ENCODE data around the gene MRC1. TPM values are rescaled to one million over a fixed set of nuclear protein-coding genes. Genes with fewer than 3 reads are reported as not detected.

MRC1 gene
- total and polyA plus RNA-seq, 2 of the 8 experiments (the other 6 are each of a cell fraction or from before 2014, with no cell fraction given), result 0.03 to 0.06 TPM

GRCh38 chr10:17950726-17951125, 141.6 kb downstream of the MRC1 start:
- H3K23me2 ChIP-seq (ENCODE audit: low read depth, low read length), result no peaks in the 10 kb centered on the region
- no peaks in the 10 kb centered on the region for H3K36me3 ChIP-seq (ENCODE audit: control insufficient read depth in 2 of 4, insufficient read depth in 4 of 4, low read length in 3 of 4)
- H2BK20ac ChIP-seq (ENCODE audit: low read length), result no peak overlapping the region
- no peaks in the 10 kb centered on the region for H3K27me3 ChIP-seq (replicated peaks in 1 of 4; ENCODE audit: control insufficient read depth in 3 of 4, extremely low read depth in 1 of 4, insufficient read depth in 3 of 4, low read length in 3 of 4)
- ChIA-PET CTCF (ENCODE audit: partially characterized antibody) (interaction anchor here (0.6 to 1.0 kb wide), 2 partner anchors 10 to 48 kb away, joined by 3 read pairs; no protein-coding TSS in a partner anchor), POLR2A (ENCODE audit: partially characterized antibody) (no interaction called here)
- no peak overlapping the region for H3K56ac ChIP-seq (replicated peaks; ENCODE audit: insufficient read length, low read depth, low read length)
- WGBS, 2 experiments (ENCODE audit: extremely low coverage in 1 of 2, insufficient coverage in 1 of 2, insufficient read length in 1 of 2, insufficient replicate concordance in 2 of 2, low coverage in 1 of 2, low lambda C conversion rate in 2 of 2, missing lambda C conversion rate in 1 of 2), result 85% methylated on average over 15 of the region's 22 CpGs; no CpG with 5 or more reads in 1 of the 2 experiments
- H3K9ac ChIP-seq (replicated peaks in 1 of 4; ENCODE audit: extremely low read depth in 1 of 4, low read depth in 3 of 4, low read length in 3 of 4), result no peak overlapping the region
- H2AFZ ChIP-seq (ENCODE audit: low read length), result no peak overlapping the region
- H4K91ac ChIP-seq (replicated peaks; ENCODE audit: insufficient read length, low read length), result no peak overlapping the region
- H3K4me3 ChIP-seq (ENCODE audit: extremely low read depth in 1 of 4, insufficient read depth in 2 of 4, low read depth in 3 of 4, low read length in 4 of 4), result no peak overlapping the region
- H4K5ac ChIP-seq (ENCODE audit: insufficient read length, low read depth, low read length), result no peak overlapping the region
- no peaks in the 10 kb centered on the region; a peak in 1 of 4 replicates for H3K9me3 ChIP-seq (ENCODE audit: insufficient read depth in 2 of 2, low read depth in 1 of 2, low read length in 1 of 2)
- no peaks in the 10 kb centered on the region for H3K79me2 ChIP-seq (ENCODE audit: control insufficient read depth in 1 of 2, insufficient read depth in 2 of 2, low read length in 2 of 2)
- FAIRE-seq, result no peak
- H4K20me1 ChIP-seq (replicated peaks in 1 of 2; ENCODE audit: control insufficient read depth in 1 of 2, insufficient read depth in 2 of 2, low read length in 2 of 2), result no peaks in the 10 kb centered on the region
- no peak overlapping the region for H2AK5ac ChIP-seq (ENCODE audit: low read depth, low read length)
- no peak overlapping the region for H3K27ac ChIP-seq (ENCODE audit: low read depth, low read length)
- TF ChIP-seq TAF1 (IDR thresholded peaks at IDR 0.05; ENCODE audit: low read depth, low read length) (no peak), PHF8 (conservative IDR thresholded peaks at IDR 0.05; ENCODE audit: low read depth, low read length) (no peak), CHD2 (IDR thresholded peaks at IDR 0.05; ENCODE audit: low read length) (no peak), CTBP2 (IDR thresholded peaks at IDR 0.05; ENCODE audit: borderline replicate concordance, insufficient read depth, insufficient read length, low read length) (no peak), POU5F1 (IDR thresholded peaks at IDR 0.05; ENCODE audit: low read depth, low read length) (no peak), NANOG (IDR thresholded peaks at IDR 0.05; ENCODE audit: insufficient read depth, low read depth, low read length, poor library complexity, severe bottlenecking) (no peak), JUN (IDR thresholded peaks at IDR 0.05; ENCODE audit: low read depth, low read length) (no peak), BRCA1 (IDR thresholded peaks at IDR 0.05; ENCODE audit: low read depth, low read length) (no peak), SAP30 (IDR thresholded peaks at IDR 0.05; ENCODE audit: insufficient read depth, insufficient replicate concordance, low read length) (no peak), RAD21 (IDR thresholded peaks at IDR 0.05 in 1 of 2, conservative IDR thresholded peaks at IDR 0.05 in 1 of 2; ENCODE audit: low read depth in 2 of 2, low read length in 2 of 2) (no peak), SP4 (IDR thresholded peaks at IDR 0.05; ENCODE audit: low read length) (no peak)
- H3K4me2 ChIP-seq (ENCODE audit: insufficient read depth in 1 of 2, low read depth in 2 of 2, low read length in 2 of 2), result no peak overlapping the region
- H2BK15ac ChIP-seq (ENCODE audit: low read length), result no peak overlapping the region
- no peaks in the 10 kb centered on the region for H3K79me1 ChIP-seq (ENCODE audit: low read depth, low read length)
- no peak overlapping the region for H3K14ac ChIP-seq (ENCODE audit: insufficient read length)
- no peak overlapping the region for H2BK120ac ChIP-seq (replicated peaks; ENCODE audit: low read depth, low read length)
- H3K4ac ChIP-seq (replicated peaks; ENCODE audit: insufficient read length, low read depth, low read length), result no peak overlapping the region
- H3K18ac ChIP-seq (ENCODE audit: extremely low read depth, low read length), result no peak overlapping the region
- no peak overlapping the region for H2BK5ac ChIP-seq (ENCODE audit: low read depth, low read length)
- no peak overlapping the region for H3K23ac ChIP-seq (ENCODE audit: insufficient read length)
- no peak overlapping the region for H2BK12ac ChIP-seq (ENCODE audit: low read depth, low read length)
- DNase-seq (ENCODE audit: low read depth in 1 of 2, low spot score in 2 of 2), result no peak
- H4K8ac ChIP-seq (ENCODE audit: extremely low read depth, insufficient read depth, low read length), result no peak overlapping the region
- H3K4me1 ChIP-seq (replicated peaks in 1 of 4; ENCODE audit: control insufficient read depth in 3 of 4, insufficient read depth in 4 of 4, low read length in 3 of 4), result no peaks in the 10 kb centered on the region
